ENCODE measurements around the gene HES2.

HES2 gene

GRCh38 chr1:6426277-6426971, 6.7 kb upstream of the HES2 start:
- TF ChIP-seq, protein P1, sequence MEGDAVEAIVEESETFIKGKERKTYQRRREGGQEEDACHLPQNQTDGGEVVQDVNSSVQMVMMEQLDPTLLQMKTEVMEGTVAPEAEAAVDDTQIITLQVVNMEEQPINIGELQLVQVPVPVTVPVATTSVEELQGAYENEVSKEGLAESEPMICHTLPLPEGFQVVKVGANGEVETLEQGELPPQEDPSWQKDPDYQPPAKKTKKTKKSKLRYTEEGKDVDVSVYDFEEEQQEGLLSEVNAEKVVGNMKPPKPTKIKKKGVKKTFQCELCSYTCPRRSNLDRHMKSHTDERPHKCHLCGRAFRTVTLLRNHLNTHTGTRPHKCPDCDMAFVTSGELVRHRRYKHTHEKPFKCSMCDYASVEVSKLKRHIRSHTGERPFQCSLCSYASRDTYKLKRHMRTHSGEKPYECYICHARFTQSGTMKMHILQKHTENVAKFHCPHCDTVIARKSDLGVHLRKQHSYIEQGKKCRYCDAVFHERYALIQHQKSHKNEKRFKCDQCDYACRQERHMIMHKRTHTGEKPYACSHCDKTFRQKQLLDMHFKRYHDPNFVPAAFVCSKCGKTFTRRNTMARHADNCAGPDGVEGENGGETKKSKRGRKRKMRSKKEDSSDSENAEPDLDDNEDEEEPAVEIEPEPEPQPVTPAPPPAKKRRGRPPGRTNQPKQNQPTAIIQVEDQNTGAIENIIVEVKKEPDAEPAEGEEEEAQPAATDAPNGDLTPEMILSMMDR (conservative IDR thresholded peaks at IDR 0.05) = no peak
- H3K27ac ChIP-seq = peak overlapping the region; percentile 56; the same call in 1 of the 2 replicates

GRCh38 chr1:6425658-6426057, 5.9 kb upstream of the HES2 start:
- TF ChIP-seq, protein P1 (conservative IDR thresholded peaks at IDR 0.05) = no peak
- H3K27ac ChIP-seq = no peak overlapping the region

- H3K27ac ChIP-seq = peak within 1 kb of the TSS; percentile 24; the same call in 1 of the 2 replicates
- TF ChIP-seq, protein P1 (conservative IDR thresholded peaks at IDR 0.05) = no peak
These were observed 5.2 kb upstream of the HES2 start, which contains the start of gene ESPN for GRCh38 chr1:6424619-6425593. Gene ESPN, plus strand, starts transcription at chr1:6424776. Its CDS starts 180 bp downstream, at chr1:6424956.

DNA sequence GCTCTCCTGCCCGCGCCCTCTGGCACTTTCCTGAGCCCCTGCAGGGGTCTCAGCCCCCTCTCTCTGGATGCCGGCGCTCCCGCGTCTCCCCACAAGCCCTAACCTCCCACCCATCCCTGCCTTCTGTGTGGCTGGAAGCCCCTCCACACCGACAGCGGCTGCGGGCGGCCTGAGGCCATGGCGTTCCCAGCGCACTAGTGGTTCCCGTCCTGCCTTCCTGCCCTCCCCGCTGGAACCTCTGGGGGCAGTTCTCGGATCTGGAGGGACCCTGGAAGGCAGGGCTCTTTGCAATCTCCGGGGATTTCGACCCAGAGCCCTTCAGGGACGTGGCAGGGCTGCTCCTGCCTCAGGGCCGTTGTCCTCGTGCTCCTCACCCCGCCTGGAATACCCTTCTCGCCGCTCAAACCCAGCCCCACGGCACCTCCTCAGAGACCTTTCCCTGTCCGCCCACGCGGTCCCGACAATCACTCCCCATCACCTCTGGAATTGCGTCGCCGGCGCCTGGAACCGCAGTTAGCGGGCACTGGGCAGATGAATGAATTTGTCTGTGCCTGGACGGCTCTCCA, 4.4 kb upstream of the HES2 start:
- H3K27ac ChIP-seq = peak overlapping the region; percentile 24; the same call in 1 of the 2 replicates
- TF ChIP-seq, protein P1 (conservative IDR thresholded peaks at IDR 0.05) = no peak

DNA sequence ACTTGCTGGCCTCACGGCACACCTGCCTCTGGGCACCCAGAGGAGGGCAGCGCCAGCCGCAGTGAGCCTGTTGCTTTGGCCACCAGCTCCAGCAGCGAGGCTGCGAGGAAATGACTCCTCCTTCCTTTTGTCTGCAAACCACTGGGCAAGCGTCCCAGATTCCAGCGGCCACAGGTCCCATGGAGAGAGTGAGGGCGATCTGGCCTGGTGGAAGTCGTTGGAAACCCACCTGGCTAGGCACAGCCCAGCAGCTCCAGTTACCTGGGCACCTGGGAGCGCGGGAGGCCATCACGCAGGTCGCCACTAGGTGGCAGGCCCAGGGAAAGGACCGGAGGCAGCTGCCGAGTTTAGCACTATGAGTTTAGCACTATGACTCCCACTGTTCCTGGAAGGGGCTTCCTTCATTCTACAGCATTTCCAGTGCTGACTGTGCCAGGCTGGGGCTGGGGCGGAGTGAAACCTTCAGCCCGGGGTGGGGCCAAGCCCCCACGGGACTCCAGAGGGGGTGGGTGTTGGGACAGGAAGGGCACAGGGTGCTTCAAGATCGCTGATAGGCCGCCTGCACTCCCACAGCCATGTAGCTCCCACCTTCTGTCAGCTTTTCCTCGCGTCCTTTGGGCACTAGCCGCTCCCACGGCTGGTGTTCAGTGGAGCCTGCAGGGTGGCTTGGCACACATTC, 3.7 kb upstream of the HES2 start:
- TF ChIP-seq, protein P1 (conservative IDR thresholded peaks at IDR 0.05) = peak; percentile 95
- H3K27ac ChIP-seq = peak overlapping the region; percentile 24

DNA sequence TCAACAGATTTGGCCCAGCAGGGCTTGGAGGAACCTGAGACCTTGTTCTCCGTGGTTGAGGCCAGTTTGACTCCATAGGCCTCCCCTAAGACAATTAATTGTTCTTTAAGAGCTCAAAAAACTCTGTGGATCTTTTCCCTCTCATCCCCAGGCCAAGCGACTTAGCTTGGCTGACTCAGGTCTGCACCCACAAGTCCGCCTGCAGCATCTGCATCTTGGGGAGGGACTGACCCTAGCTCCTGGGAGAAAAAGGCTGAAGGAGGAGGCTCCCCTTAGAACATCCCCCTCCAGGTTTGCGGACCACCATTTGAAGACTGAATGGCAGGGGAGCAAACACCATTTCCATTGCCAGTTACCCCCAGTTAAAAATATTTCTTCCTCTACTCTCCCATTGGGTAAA, 1.5 kb upstream of the HES2 start:
- TF ChIP-seq, protein P1 (conservative IDR thresholded peaks at IDR 0.05) = no peak

More for the DNA sequence above, 1.5 kb upstream of the HES2 start:
- no peak overlapping the region for H3K27ac ChIP-seq

Measured in VCaP (cell line).